ENCODE data around the gene MARCHF3. TPM values are rescaled to one million over a fixed set of nuclear protein-coding genes. Genes with fewer than 3 reads are reported as not detected.

The MARCHF3 gene
- total RNA-seq, 1 experiment from 2014 or later, result 0.61 TPM

DNA sequence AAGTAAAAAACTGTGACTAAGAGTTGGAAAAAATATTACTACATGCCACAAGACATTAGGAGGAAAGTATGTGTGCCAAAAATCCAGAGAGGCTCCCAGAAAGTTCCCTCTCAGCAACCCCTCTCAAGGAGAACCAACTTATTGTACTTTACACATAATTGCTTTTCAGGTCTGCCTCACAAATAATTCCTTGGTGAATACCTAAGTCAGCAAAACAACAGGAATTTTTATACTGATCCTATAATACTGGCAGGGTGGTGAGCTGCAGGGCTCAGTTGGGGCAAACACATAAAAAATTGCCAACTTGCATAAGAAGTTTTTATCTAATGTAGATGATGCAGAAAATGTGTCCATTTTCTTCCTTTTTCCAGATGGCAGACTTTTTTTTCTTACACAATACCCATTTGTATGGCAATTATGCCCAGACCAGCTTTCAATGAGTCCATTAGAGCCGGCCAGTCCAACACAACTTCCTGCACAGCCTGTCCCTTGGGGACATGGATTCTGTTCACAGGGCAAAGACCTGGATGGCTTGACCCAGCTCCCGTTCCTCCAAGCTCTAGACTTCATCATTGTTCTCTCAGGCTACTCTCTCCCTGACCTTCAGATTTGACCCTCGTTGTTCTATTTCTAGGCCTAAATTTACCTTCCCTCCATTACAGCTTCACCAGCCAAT is 31.3 kb downstream of the MARCHF3 start:
- no peak overlapping the region for H3K4me3 Mint-ChIP-seq (ENCODE audit: unreplicated experiment)
- no peak overlapping the region for H3K27ac Mint-ChIP-seq (ENCODE audit: unreplicated experiment)
- no peak overlapping the region for H3K4me3 ChIP-seq (ENCODE audit: low read depth, low read length)
- H3K4me1 ChIP-seq, result peaks cover 9% of the 10 kb centered on the region
- no peaks in the 10 kb centered on the region for H3K9me3 Mint-ChIP-seq (ENCODE audit: unreplicated experiment)
- BruUV-seq (replicated peaks), result no TSS peak
- H3K27me3 ChIP-seq (replicated peaks; ENCODE audit: control insufficient read depth, insufficient read depth, low read length), result no peaks in the 10 kb centered on the region
- TF ChIP-seq, protein P1, sequence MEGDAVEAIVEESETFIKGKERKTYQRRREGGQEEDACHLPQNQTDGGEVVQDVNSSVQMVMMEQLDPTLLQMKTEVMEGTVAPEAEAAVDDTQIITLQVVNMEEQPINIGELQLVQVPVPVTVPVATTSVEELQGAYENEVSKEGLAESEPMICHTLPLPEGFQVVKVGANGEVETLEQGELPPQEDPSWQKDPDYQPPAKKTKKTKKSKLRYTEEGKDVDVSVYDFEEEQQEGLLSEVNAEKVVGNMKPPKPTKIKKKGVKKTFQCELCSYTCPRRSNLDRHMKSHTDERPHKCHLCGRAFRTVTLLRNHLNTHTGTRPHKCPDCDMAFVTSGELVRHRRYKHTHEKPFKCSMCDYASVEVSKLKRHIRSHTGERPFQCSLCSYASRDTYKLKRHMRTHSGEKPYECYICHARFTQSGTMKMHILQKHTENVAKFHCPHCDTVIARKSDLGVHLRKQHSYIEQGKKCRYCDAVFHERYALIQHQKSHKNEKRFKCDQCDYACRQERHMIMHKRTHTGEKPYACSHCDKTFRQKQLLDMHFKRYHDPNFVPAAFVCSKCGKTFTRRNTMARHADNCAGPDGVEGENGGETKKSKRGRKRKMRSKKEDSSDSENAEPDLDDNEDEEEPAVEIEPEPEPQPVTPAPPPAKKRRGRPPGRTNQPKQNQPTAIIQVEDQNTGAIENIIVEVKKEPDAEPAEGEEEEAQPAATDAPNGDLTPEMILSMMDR (IDR thresholded peaks at IDR 0.05; ENCODE audit: insufficient read depth in 1 of 2, low read depth in 1 of 2, low read length in 1 of 2, severe bottlenecking in 1 of 2, unreplicated experiment in 1 of 2), result no peak
- ChIA-PET POLR2A (no interaction called here), CTCF (no interaction called here)
- H3K36me3 Mint-ChIP-seq (ENCODE audit: insufficient read depth, unreplicated experiment), result no peaks in the 10 kb centered on the region
- intact Hi-C loops (cut with micrococcal nuclease; ENCODE audit: unreplicated experiment), result no loop called here
- H3K4me1 Mint-ChIP-seq (ENCODE audit: low read depth, unreplicated experiment), result peaks cover 8% of the 10 kb centered on the region
- H3K36me3 ChIP-seq (ENCODE audit: control insufficient read depth, insufficient read depth, low read length), result no peaks in the 10 kb centered on the region
- peaks cover 9% of the 10 kb centered on the region for H3K27me3 Mint-ChIP-seq (ENCODE audit: insufficient read depth, unreplicated experiment)
- no peaks in the 10 kb centered on the region for H3K9me3 ChIP-seq
- DNase-seq, result no peak

DNA sequence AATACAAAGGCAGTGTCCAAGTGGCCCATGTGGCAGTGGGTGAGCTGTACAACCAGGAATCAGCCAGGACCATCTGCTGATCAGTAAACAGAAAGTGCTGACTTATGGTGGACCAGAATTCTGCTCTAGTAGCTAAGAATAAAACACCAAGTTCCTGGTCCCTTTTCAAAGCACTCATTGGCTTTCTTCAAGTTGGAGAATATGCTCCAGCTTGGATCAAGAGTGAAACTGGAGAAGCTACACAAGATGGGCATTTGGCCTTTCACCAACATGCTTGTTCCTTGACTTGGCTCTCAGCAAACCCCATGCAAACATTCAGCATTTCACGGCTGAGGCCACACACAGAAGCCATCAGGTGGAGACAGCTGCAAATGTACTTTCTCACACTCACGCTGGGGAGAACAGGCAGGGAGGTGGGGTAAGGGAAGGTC is 32.1 kb downstream of the MARCHF3 start:
- no peak overlapping the region for H3K27ac Mint-ChIP-seq (ENCODE audit: unreplicated experiment)
- CTCF ChIA-PET, result no interaction called here
- H3K9me3 Mint-ChIP-seq (ENCODE audit: unreplicated experiment), result no peaks in the 10 kb centered on the region

DNA sequence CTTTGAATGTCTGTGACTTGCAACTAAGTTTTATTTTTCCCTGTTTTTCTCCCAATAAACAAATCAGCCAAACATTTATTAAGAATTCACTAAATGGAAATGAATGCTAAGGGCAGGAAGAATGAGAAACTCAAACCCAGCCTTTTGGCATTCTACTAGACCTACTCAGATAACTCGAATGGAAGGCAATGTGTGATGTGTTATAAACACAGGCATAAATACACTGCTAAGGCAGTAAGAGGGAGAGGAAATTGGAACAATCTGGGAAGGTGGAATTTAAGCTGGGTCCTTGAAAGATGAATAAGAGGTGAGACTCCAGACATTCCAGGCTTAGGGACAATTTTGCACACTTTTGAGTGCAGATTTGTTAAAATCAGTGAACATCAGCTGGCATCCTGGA is 34.7 kb downstream of the MARCHF3 start:
- no peak overlapping the region for H3K4me3 ChIP-seq (ENCODE audit: low read depth, low read length)
- Mint-ChIP-seq H3K4me1 (ENCODE audit: low read depth, unreplicated experiment) (no peaks in the 10 kb centered on the region), H3K4me3 (ENCODE audit: unreplicated experiment) (no peak overlapping the region), H3K27me3 (ENCODE audit: insufficient read depth, unreplicated experiment) (peaks cover 14% of the 10 kb centered on the region), H3K36me3 (ENCODE audit: insufficient read depth, unreplicated experiment) (no peaks in the 10 kb centered on the region), H3K9me3 (ENCODE audit: unreplicated experiment) (no peaks in the 10 kb centered on the region), H3K27ac (ENCODE audit: unreplicated experiment) (no peak overlapping the region)
- no TSS peak for BruUV-seq (replicated peaks)
- ChIA-PET POLR2A (no interaction called here), CTCF (no interaction called here)
- no peaks in the 10 kb centered on the region for H3K36me3 ChIP-seq (ENCODE audit: control insufficient read depth, insufficient read depth, low read length)
- no peaks in the 10 kb centered on the region for H3K4me1 ChIP-seq
- no peaks in the 10 kb centered on the region for H3K27me3 ChIP-seq (replicated peaks; ENCODE audit: control insufficient read depth, insufficient read depth, low read length)
- intact Hi-C loops (cut with micrococcal nuclease; ENCODE audit: unreplicated experiment), result no loop called here
- TF ChIP-seq, protein P1 (IDR thresholded peaks at IDR 0.05; ENCODE audit: insufficient read depth in 1 of 2, low read depth in 1 of 2, low read length in 1 of 2, severe bottlenecking in 1 of 2, unreplicated experiment in 1 of 2), result no peak
- no peak for DNase-seq
- no peaks in the 10 kb centered on the region for H3K9me3 ChIP-seq

More for the DNA sequence above, 32.1 kb downstream of the MARCHF3 start:
- Histone ChIP-seq H3K4me1 (peaks cover 9% of the 10 kb centered on the region), H3K27me3 (replicated peaks; ENCODE audit: control insufficient read depth, insufficient read depth, low read length) (no peaks in the 10 kb centered on the region), H3K9me3 (no peaks in the 10 kb centered on the region), H3K36me3 (ENCODE audit: control insufficient read depth, insufficient read depth, low read length) (no peaks in the 10 kb centered on the region), H3K4me3 (ENCODE audit: low read depth, low read length) (no peak overlapping the region)
- Mint-ChIP-seq H3K36me3 (ENCODE audit: insufficient read depth, unreplicated experiment) (no peaks in the 10 kb centered on the region), H3K4me1 (ENCODE audit: low read depth, unreplicated experiment) (peaks cover 8% of the 10 kb centered on the region), H3K4me3 (ENCODE audit: unreplicated experiment) (no peak overlapping the region), H3K27me3 (ENCODE audit: insufficient read depth, unreplicated experiment) (peaks cover 9% of the 10 kb centered on the region)
- no peak for DNase-seq
- POLR2A ChIA-PET, result no interaction called here
- no TSS peak for BruUV-seq (replicated peaks)
- TF ChIP-seq, protein P1 (IDR thresholded peaks at IDR 0.05; ENCODE audit: insufficient read depth in 1 of 2, low read depth in 1 of 2, low read length in 1 of 2, severe bottlenecking in 1 of 2, unreplicated experiment in 1 of 2), result no peak
- intact Hi-C loops (cut with micrococcal nuclease; ENCODE audit: unreplicated experiment), result no loop called here
